SKM-1 treated with dmso at 0.1 percent for 144 hours (cell line): ENCODE measurements around the gene GNRHR.
A peak's percentile ranks its signal among the peaks of the same experiment; 100 is the strongest.

Experiments
- DNase-seq: peaks from one replicate; lab custom pipeline; 2025; ENCODE audit not compliant: unreplicated experiment; lab: John Stamatoyannopoulos, UW

The GNRHR gene

GRCh38 chr4:67700738-67701516 lies 53.3 kb downstream of the GNRHR start, which contains the start of gene UBA6:
UBA6 (minus strand) TSS chr4:67701155; CDS start chr4:67701119, 36 bp downstream.
- DNase-seq: peak; percentile 93

- peak; percentile 36 for DNase-seq
Observed at GRCh38 chr4:67700116-67700737, 54.0 kb downstream of the GNRHR start.

- no peak for DNase-seq
Observed at GRCh38 chr4:67699603-67700002, 54.6 kb downstream of the GNRHR start.

- no peak for DNase-seq
Observed at GRCh38 chr4:67697860-67698687, 56.1 kb downstream of the GNRHR start.

GRCh38 chr4:67696061-67696460 lies 58.1 kb downstream of the GNRHR start:
- no peak for DNase-seq

GRCh38 chr4:67694662-67695061 lies 59.5 kb downstream of the GNRHR start:
- no peak for DNase-seq

- no peak for DNase-seq
Observed at GRCh38 chr4:67691328-67691727, 62.9 kb downstream of the GNRHR start.
